Measurements from ENCODE around the gene GIT1.

DNA sequence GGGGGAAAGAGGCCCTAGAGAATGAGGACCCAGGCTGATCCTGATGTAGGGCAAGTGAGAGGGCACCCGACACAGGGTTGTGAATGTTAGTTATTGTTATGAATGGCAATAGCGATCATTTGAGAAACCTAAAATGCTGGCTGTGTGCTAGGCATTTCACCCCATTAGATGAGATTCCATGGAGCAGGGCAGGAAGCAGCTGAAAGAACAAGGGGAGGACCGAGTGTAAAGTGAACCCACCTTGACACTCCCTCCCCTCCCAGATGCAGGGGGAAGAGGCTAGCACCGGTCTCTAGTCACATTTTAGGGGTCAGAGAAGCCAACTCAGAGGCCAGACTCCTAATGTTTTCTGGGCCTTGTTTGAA is 33.8 kb upstream of the GIT1 start:
- TF ChIP-seq, protein P1, sequence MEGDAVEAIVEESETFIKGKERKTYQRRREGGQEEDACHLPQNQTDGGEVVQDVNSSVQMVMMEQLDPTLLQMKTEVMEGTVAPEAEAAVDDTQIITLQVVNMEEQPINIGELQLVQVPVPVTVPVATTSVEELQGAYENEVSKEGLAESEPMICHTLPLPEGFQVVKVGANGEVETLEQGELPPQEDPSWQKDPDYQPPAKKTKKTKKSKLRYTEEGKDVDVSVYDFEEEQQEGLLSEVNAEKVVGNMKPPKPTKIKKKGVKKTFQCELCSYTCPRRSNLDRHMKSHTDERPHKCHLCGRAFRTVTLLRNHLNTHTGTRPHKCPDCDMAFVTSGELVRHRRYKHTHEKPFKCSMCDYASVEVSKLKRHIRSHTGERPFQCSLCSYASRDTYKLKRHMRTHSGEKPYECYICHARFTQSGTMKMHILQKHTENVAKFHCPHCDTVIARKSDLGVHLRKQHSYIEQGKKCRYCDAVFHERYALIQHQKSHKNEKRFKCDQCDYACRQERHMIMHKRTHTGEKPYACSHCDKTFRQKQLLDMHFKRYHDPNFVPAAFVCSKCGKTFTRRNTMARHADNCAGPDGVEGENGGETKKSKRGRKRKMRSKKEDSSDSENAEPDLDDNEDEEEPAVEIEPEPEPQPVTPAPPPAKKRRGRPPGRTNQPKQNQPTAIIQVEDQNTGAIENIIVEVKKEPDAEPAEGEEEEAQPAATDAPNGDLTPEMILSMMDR (conservative IDR thresholded peaks at IDR 0.05; ENCODE audit: low read length), result no peak
- TF ChIP-seq EZH2phosphoT487 (IDR thresholded peaks at IDR 0.05; ENCODE audit: borderline replicate concordance, low read depth, low read length), result no peak
